Peyer's patch (tissue), 4 donors: Measurements from ENCODE around the gene TBCB. TPM values are rescaled to one million over a fixed set of nuclear protein-coding genes. Genes with fewer than 3 reads are reported as not detected.

Source experiments
- DNase-seq, 3 donors: peaks; one replicate each; pipeline ENCODE4 v3.0.0-alpha.2; 2017 to 2019
- H3K27ac ChIP-seq, 4 donors: fragments of 200-600 bp; sonication (generic); one replicate each; pipeline ENCODE4 v1.5.1; 2016 to 2019
- H3K27me3 ChIP-seq, 2 donors: fragments of 200-600 bp; sonication (generic); one replicate each; pipeline ENCODE4 v1.5.1; 2019
- H3K36me3 ChIP-seq, 3 donors: fragments of 200-600 bp; sonication (generic); one replicate each; pipeline ENCODE4 v1.5.1; 2016 to 2019
- H3K4me1 ChIP-seq, 4 donors: fragments of 200-600 bp; sonication (generic); one replicate each; pipeline ENCODE4 v1.5.1; 2016 to 2019
- H3K4me3 ChIP-seq, 4 donors: fragments of 200-600 bp; sonication (generic); 1 replicate in 3 of 4; 2 replicates in 1 of 4; pipeline ENCODE4 v1.5.1; 2016 to 2019; ENCODE audit warnings: mild to moderate bottlenecking in 1 of 4
- H3K9me3 ChIP-seq, 4 donors: fragments of 200-600 bp; sonication (generic); one replicate each; pipeline ENCODE4 v1.5.1; 2016 to 2019; ENCODE audit warnings: mild to moderate bottlenecking in 1 of 4
- POLR2A ChIP-seq, 2 donors: fragments of 450-650 bp; IDR thresholded peaks; one replicate each; pipeline ENCODE4 v1.5.1; 2017; ENCODE audit warnings: antibody characterized with exemption in 2 of 2, mild to moderate bottlenecking in 2 of 2, moderate library complexity in 2 of 2
- total RNA-seq, 4 donors: library from RNA; depleted of rRNA; stranded (reverse); fragments of >200 nt; gene quantifications; one replicate each; pipeline ENCODE4 v1.1.0, GENCODE V29; 2016
- TF ChIP-seq, protein P1 (sequence below), 6 experiments: fragments of 450-650 bp in 4 of 6; fragments of 200-600 bp in 2 of 6; sonication (generic) in 1 of 6; IDR thresholded peaks; one replicate each; pipeline ENCODE4 v1.5.1; 2017 to 2019; ENCODE audit warnings: antibody characterized with exemption in 6 of 6, mild to moderate bottlenecking in 3 of 6, moderate library complexity in 1 of 6

The TBCB gene
- total RNA-seq, 4 donors from 2014 or later, result 59.7 to 81.7 (median 69.1) TPM

DNA sequence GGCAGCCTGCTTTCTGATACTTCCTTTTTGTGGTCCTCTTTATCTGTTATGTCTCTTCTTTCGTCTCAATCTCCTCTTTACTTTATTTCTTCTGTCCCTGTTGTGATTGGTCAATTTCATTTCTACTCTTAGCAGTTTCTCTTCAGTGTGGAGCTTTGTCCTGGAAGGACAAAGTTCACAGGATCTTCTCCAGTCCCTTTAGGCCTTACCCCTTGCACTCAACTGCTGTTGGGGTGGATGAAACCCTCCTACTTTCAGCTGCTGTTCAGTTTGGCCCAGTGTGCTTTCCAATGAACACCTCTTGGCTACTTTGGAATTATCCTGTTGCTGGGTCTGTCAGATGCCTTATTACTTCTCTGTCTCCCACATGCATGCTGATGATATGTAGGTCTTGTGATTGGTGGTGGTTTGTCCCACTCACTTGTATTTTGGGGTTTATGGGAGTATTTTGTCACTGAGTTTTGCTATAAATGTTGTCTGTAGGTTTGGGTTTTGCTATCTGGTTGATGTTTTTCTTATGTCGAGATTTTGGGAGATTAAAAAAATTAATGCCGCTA lies 35.8 kb upstream of the TBCB start:
- no peak for DNase-seq
- Histone ChIP-seq H3K27me3 (no peaks in the 10 kb centered on the region), H3K36me3 (no peaks in the 10 kb centered on the region), H3K9me3 (no peaks in the 10 kb centered on the region), H3K4me1 (no peaks in the 10 kb centered on the region), H3K27ac (no peak overlapping the region), H3K4me3 (no peak overlapping the region)
- TF ChIP-seq, protein P1, sequence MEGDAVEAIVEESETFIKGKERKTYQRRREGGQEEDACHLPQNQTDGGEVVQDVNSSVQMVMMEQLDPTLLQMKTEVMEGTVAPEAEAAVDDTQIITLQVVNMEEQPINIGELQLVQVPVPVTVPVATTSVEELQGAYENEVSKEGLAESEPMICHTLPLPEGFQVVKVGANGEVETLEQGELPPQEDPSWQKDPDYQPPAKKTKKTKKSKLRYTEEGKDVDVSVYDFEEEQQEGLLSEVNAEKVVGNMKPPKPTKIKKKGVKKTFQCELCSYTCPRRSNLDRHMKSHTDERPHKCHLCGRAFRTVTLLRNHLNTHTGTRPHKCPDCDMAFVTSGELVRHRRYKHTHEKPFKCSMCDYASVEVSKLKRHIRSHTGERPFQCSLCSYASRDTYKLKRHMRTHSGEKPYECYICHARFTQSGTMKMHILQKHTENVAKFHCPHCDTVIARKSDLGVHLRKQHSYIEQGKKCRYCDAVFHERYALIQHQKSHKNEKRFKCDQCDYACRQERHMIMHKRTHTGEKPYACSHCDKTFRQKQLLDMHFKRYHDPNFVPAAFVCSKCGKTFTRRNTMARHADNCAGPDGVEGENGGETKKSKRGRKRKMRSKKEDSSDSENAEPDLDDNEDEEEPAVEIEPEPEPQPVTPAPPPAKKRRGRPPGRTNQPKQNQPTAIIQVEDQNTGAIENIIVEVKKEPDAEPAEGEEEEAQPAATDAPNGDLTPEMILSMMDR (IDR thresholded peaks at IDR 0.05), result no peak
- no peak for TF ChIP-seq POLR2A (IDR thresholded peaks at IDR 0.05)

DNA sequence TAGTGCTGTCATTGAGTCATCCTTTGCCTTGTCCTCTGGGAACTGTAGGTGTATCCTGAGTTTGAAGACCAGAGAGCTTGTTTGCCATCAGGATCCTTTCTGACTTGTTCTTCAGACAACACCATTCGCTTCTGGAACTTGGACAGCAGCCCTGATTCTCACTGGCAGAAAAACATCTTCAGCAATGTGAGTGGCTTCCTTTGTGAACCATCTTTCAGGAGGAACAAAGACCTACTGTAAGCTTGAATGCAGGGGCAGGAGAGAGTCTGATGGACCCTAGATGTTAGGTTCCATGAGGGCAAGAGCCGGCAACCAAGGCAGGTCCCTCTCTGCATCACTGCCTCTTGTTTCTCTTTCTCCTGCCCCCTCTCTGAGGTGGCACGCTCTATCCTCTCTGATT lies 33.9 kb upstream of the TBCB start:
- H3K4me3 ChIP-seq, result no peak overlapping the region
- no peaks in the 10 kb centered on the region for H3K27me3 ChIP-seq
- DNase-seq, result no peak
- H3K27ac ChIP-seq, result no peak overlapping the region
- no peaks in the 10 kb centered on the region for H3K36me3 ChIP-seq
- H3K4me1 ChIP-seq, result no peaks in the 10 kb centered on the region
- TF ChIP-seq, protein P1 (IDR thresholded peaks at IDR 0.05), result no peak
- TF ChIP-seq POLR2A (IDR thresholded peaks at IDR 0.05), result no peak
- no peaks in the 10 kb centered on the region for H3K9me3 ChIP-seq

DNA sequence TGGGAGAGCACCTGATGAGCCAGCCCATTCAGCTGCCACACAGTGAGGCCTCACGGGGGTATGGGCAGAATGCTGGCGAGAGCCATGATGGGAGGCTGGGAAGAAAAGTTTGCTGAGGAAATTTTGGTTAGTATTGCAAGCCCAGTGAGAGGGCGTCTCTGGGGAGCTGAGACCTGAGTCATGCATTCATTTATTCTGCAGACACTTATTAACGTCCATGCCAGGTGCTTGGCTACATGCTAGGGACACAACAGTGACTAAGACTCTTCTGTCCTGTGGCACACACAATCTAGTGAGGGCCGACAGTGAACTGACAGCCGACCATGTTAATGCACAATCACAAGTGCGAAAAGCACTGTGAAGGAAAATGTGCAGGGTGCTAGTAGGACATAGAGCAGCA lies 33.4 kb upstream of the TBCB start:
- Histone ChIP-seq H3K27ac (no peak overlapping the region), H3K4me3 (no peak overlapping the region), H3K4me1 (no peaks in the 10 kb centered on the region), H3K9me3 (no peaks in the 10 kb centered on the region), H3K27me3 (no peaks in the 10 kb centered on the region), H3K36me3 (no peaks in the 10 kb centered on the region)
- TF ChIP-seq, protein P1 (IDR thresholded peaks at IDR 0.05), result no peak
- no peak for TF ChIP-seq POLR2A (IDR thresholded peaks at IDR 0.05)
- no peak for DNase-seq

DNA sequence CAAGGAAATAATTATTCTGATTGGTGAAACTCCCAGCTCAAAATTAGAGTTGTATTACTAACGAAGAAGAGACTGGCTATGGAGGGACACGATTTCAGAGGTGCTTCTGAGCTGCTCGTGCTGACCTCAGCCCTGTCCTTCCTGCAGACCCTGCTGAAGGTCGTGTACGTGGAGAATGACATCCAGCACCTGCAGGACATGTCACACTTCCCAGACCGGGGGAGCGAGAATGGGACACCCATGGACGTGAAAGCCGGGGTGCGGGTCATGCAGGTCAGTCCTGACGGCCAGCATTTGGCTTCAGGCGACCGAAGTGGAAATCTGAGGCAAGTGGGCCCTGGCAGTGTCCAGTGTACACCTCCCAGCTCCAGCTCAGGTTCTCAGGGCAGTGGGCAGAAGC lies 32.4 kb upstream of the TBCB start:
- Histone ChIP-seq H3K4me1 (no peaks in the 10 kb centered on the region), H3K27me3 (no peaks in the 10 kb centered on the region), H3K27ac (no peak overlapping the region), H3K4me3 (no peak overlapping the region), H3K36me3 (no peaks in the 10 kb centered on the region), H3K9me3 (no peaks in the 10 kb centered on the region)
- DNase-seq, result no peak
- no peak for TF ChIP-seq POLR2A (IDR thresholded peaks at IDR 0.05)
- TF ChIP-seq, protein P1 (IDR thresholded peaks at IDR 0.05), result no peak

DNA sequence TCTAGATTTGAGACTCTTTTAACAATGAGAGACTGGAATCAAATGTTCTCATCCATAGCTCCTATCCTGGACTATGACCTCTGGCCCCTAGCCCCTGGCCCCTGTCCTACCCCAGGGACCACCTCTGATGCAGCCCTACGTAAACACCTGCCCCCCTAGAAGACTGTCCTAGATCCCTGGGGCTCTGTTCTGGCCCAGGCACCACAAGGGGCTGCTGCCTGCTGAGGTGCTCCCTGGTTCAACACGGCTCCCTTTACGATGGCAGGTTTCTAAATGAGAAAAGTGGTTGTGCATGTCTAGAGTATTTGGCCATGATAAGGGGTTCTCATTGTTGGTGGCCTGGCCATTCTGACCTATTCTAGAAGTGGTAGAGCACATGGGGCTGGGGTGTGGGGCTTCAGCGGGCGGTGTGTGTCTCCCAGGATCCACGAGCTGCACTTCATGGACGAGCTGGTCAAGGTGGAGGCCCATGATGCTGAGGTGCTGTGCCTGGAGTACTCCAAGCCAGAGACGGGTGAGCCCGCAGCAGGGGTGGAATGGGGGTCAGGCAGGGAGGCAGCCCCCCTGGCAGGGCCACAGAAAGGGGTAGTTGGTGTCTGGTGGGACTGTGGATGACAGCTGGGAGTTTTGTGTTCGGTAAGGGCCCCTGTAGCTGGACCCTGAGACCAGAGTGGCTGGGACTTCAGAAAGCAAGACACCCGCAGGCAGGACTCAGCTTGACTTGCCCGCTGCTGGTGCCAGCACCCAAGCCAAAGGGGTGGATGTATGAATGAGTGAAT lies 30.8 kb upstream of the TBCB start:
- H3K27me3 ChIP-seq, result no peaks in the 10 kb centered on the region
- H3K27ac ChIP-seq, result no peak overlapping the region
- no peak for DNase-seq
- no peaks in the 10 kb centered on the region for H3K36me3 ChIP-seq
- H3K9me3 ChIP-seq, result no peaks in the 10 kb centered on the region
- no peaks in the 10 kb centered on the region for H3K4me1 ChIP-seq
- H3K4me3 ChIP-seq, result no peak overlapping the region
- no peak for TF ChIP-seq POLR2A (IDR thresholded peaks at IDR 0.05)
- TF ChIP-seq, protein P1 (IDR thresholded peaks at IDR 0.05), result no peak
